K562 (cell line): Measurements from ENCODE around the gene ZFAND3. TPM values are rescaled to one million over a fixed set of nuclear protein-coding genes. Genes with fewer than 3 reads are reported as not detected.

ENCODE experiments used
- ATF7 ChIP-seq: fragments of 450-650 bp; IDR thresholded peaks from 2 replicates; pipeline ENCODE4 v1.7.1; 2014; ENCODE audit warnings: mild to moderate bottlenecking, moderate library complexity
- C11orf30 ChIP-seq: fragments of 450-650 bp; IDR thresholded peaks from 2 replicates; pipeline ENCODE4 v1.6.1; 2016; ENCODE audit warnings: low read depth, mild to moderate bottlenecking
- FOSL1 ChIP-seq: fragments of 200-800 bp; sonication (Bioruptor generic); conservative IDR thresholded peaks from 2 replicates; pipeline ENCODE4 v1.6.1; 2016; ENCODE audit warnings: missing genetic modification characterization, missing compliant biosample characterization
- FOXA3 ChIP-seq, 2 experiments: fragments of 450-650 bp in 1 of 2; sonication (generic) in 1 of 2; formaldehyde crosslinking; IDR thresholded peaks in 1 of 2; conservative IDR thresholded peaks in 1 of 2; 2 replicates each; pipeline versions ENCODE4 v1.4.0 to v1.8.0; 2020 to 2022; ENCODE audit warnings: mild to moderate bottlenecking in 2 of 2, missing genetic modification reagents in 1 of 2
- FOXJ2 ChIP-seq: fragments of 200-800 bp; sonication (Bioruptor generic); IDR thresholded peaks from 2 replicates; pipeline ENCODE4 v1.6.1; 2016; ENCODE audit warnings: missing genetic modification characterization, missing compliant biosample characterization
- FOXM1 ChIP-seq, 2 experiments: fragments of 450-650 bp in 1 of 2; sonication (generic) in 1 of 2; formaldehyde crosslinking in 1 of 2; IDR thresholded peaks; 2 replicates each; pipeline versions ENCODE4 v1.6.1 to v1.9.0; 2017 to 2022; ENCODE audit warnings: low read depth in 2 of 2, mild to moderate bottlenecking in 2 of 2, missing genetic modification reagents in 1 of 2, moderate library complexity in 1 of 2
- HDAC2 ChIP-seq: fragments of 450-650 bp; IDR thresholded peaks from 2 replicates; pipeline ENCODE4 v1.6.1; 2016; ENCODE audit warnings: mild to moderate bottlenecking
- HMGN3 ChIP-seq: IDR thresholded peaks from 2 replicates; pipeline ENCODE4 v1.6.1; 2011; ENCODE audit warnings: borderline replicate concordance, low read depth, mild to moderate bottlenecking, mixed read lengths, low read length; ENCODE audit not compliant: insufficient read length; ENCODE audit errors: extremely low read depth
- IFI16 ChIP-seq: fragments of 250-450 bp; sonication (Bioruptor Pico); IDR thresholded peaks from 2 replicates; pipeline ENCODE4 v2.1.2; 2022; ENCODE audit warnings: mild to moderate bottlenecking, inconsistent platforms
- JUNB ChIP-seq: fragments of 450-650 bp; formaldehyde crosslinking; conservative IDR thresholded peaks from 2 replicates; pipeline ENCODE4 v1.4.0; 2020; ENCODE audit warnings: mild to moderate bottlenecking
- JUND ChIP-seq, 2 experiments: IDR thresholded peaks; 2 replicates in 1 of 2; 3 replicates in 1 of 2; pipeline ENCODE4 v1.6.1; 2011; ENCODE audit warnings: borderline replicate concordance in 2 of 2, low read depth in 2 of 2, low read length in 2 of 2, improper control_type of control experiment in 1 of 2, missing biosample characterization in 1 of 2, missing genetic modification characterization in 1 of 2, missing genetic modification reagents in 1 of 2
- KAT7 ChIP-seq: sonication (generic); formaldehyde crosslinking; IDR thresholded peaks from 2 replicates; pipeline ENCODE4 v1.8.0; 2022; ENCODE audit warnings: missing genetic modification reagents, mild to moderate bottlenecking, borderline replicate concordance
- KDM4B ChIP-seq, 2 experiments: fragments of 450-650 bp in 1 of 2; sonication (generic) in 1 of 2; IDR thresholded peaks; 2 replicates each; pipeline ENCODE4 v1.6.1; 2016 to 2017; ENCODE audit warnings: borderline replicate concordance in 2 of 2, antibody characterized with exemption in 1 of 2, low read depth in 1 of 2, mild to moderate bottlenecking in 1 of 2
- L3MBTL2 ChIP-seq: fragments of 450-650 bp; IDR thresholded peaks from 2 replicates; pipeline ENCODE4 v1.6.1; 2016; ENCODE audit warnings: mild to moderate bottlenecking, moderate library complexity
- MAFK ChIP-seq: IDR thresholded peaks from 2 replicates; pipeline ENCODE4 v1.6.1; 2011; ENCODE audit warnings: low read length, improper control_type of control experiment
- MAX ChIP-seq: sonication (generic); formaldehyde crosslinking; IDR thresholded peaks from 2 replicates; pipeline ENCODE4 v1.9.0; 2022; ENCODE audit warnings: mild to moderate bottlenecking, missing genetic modification reagents
- MEIS2 ChIP-seq: fragments of 450-650 bp; IDR thresholded peaks from 2 replicates; pipeline ENCODE4 v1.6.1; 2014; ENCODE audit warnings: mild to moderate bottlenecking; ENCODE audit not compliant: partially characterized antibody
- MTA3 ChIP-seq: fragments of 450-650 bp; formaldehyde crosslinking; IDR thresholded peaks from 2 replicates; pipeline ENCODE4 v1.6.1; 2017; ENCODE audit warnings: mild to moderate bottlenecking, borderline replicate concordance
- NFE2 ChIP-seq: IDR thresholded peaks from 2 replicates; pipeline ENCODE4 v1.6.1; 2014; ENCODE audit warnings: antibody characterized with exemption, low read depth
- NFE2L1 ChIP-seq: fragments of 450-650 bp; IDR thresholded peaks from 2 replicates; pipeline ENCODE4 v1.6.1; 2016; ENCODE audit warnings: missing genetic modification characterization, low read depth, mild to moderate bottlenecking, missing compliant biosample characterization, moderate library complexity, borderline replicate concordance
- NRF1 ChIP-seq, 2 experiments: fragments of 450-650 bp; IDR thresholded peaks in 1 of 2; conservative IDR thresholded peaks in 1 of 2; 2 replicates each; pipeline ENCODE4 v1.6.1; 2014; ENCODE audit warnings: mild to moderate bottlenecking in 2 of 2
- RAD51 ChIP-seq: fragments of 450-650 bp; IDR thresholded peaks from 2 replicates; pipeline ENCODE4 v1.7.1; 2016; ENCODE audit warnings: low read depth, mild to moderate bottlenecking, borderline replicate concordance
- RB1 ChIP-seq: fragments of 450-650 bp; IDR thresholded peaks from 2 replicates; pipeline ENCODE4 v1.6.1; 2017; ENCODE audit warnings: low read depth, mild to moderate bottlenecking
- SMARCE1 ChIP-seq: fragments of 450-650 bp; IDR thresholded peaks from 2 replicates; pipeline ENCODE4 v1.7.1; 2016; ENCODE audit warnings: mild to moderate bottlenecking
- SOX6 ChIP-seq: fragments of 450-650 bp; IDR thresholded peaks from 2 replicates; pipeline ENCODE4 v1.6.1; 2014; ENCODE audit warnings: mild to moderate bottlenecking
- TRIM24 ChIP-seq, 2 experiments: fragments of 450-650 bp; IDR thresholded peaks; 2 replicates each; pipeline ENCODE4 v1.6.1; 2016
- ZNF232 ChIP-seq: sonication (generic); formaldehyde crosslinking; IDR thresholded peaks from 2 replicates; pipeline ENCODE4 v1.8.0; 2022; ENCODE audit warnings: mild to moderate bottlenecking, missing genetic modification reagents
- polyA plus RNA-seq, 8 experiments: library from polyadenylated mRNA; depleted of rRNA in 4 of 8; stranded (reverse) in 5 of 8; unstranded in 3 of 8; fragments of >200 nt; fragmentation: Nextera tagmentation in 2 of 8; fragmentation: Illumina TruSeq in 1 of 8; extraction: Ambion mirVana in 2 of 8; extraction: Trizol in 1 of 8; gene quantifications; 2 replicates each; pipeline versions ENCODE4 v1.2.1 to v1.2.3, GENCODE V29; 2011 to 2014; ENCODE audit warnings: inconsistent platforms in 1 of 8, missing spikeins in 1 of 8
- total RNA-seq, 7 experiments: library from RNA; depleted of rRNA in 6 of 7; stranded (reverse); fragments of >200 nt in 6 of 7; fragmentation: Illumina TruSeq in 2 of 7; extraction: Trizol in 2 of 7; gene quantifications; 2 replicates each; pipeline versions ENCODE4 v1.2.1 to v1.2.3, GENCODE V29; 2011 to 2021; ENCODE audit warnings: low replicate concordance in 1 of 7
- TF ChIP-seq, protein P1 (sequence below): fragments of 450-650 bp; IDR thresholded peaks from 2 replicates; pipeline ENCODE4 v1.6.1; 2014; ENCODE audit warnings: low read depth, mild to moderate bottlenecking, moderate library complexity, borderline replicate concordance

Gene ZFAND3
- total and polyA plus RNA-seq, 9 of the 15 experiments (the other 6 are each of a cell fraction or from before 2014, with no cell fraction given) = 0.81 to 26.6 (median 11.8) TPM

DNA sequence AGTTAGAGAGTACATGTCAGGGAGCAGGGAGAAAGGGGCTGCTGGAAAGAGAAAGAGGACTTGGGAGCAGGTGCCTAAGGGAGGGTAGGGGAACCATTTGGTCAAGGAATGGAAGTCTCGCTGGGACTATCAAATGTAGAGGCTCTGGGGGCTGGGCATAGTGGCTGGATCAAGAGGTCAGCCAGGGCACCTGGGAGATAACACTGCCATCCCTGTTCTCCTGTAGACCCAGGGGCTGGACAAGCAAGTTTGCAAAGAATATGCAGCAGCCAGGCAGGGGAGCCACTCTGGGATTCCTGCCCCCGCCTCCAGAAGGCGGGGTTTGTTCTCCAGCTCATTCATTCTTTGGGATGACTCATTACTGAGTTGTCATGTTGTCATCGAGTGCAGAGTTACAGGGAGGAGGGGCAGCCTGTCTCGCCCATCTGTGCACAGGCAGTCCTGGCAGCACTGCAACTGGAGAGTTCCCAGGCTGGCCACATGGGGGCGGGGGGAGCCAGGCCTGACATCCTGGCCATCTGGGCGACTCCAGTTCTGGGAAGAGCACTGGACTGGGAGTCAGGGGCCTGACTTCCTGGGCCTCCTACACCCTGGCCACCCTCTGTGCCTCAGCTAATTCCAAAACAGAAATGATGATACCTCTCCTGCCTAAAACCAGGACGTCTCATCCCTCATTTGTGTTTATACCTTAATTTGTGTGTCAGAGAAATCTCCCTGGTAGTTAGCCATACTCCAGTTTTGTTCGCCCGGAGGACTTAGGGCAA is 28.2 kb upstream of the ZFAND3 start (continued):
- TF ChIP-seq HMGN3 (peak; percentile 60), L3MBTL2 (peak; percentile 53), KAT7 (CRISPR knock-in tag) (0 out of 2 replicates have a peak, but pooled peaks have one; percentile 58), MTA3 (peak; percentile 79; the same call in 1 of the 2 replicates), MAX (peak; percentile 40; the same call in 1 of the 2 replicates), SOX6 (peak; percentile 73), JUNB (CRISPR knock-in tag) (peak; percentile 93), JUND (IDR thresholded peaks at IDR 0.05; ENCODE audit: borderline replicate concordance, low read depth, low read length) (peak; percentile 100), JUND (tag; IDR thresholded peaks at IDR 0.05; ENCODE audit: borderline replicate concordance, low read depth, low read length) (peak; percentile 99), FOXA3 (CRISPR knock-in tag; conservative IDR thresholded peaks at IDR 0.05 in 1 of 2, IDR thresholded peaks at IDR 0.05 in 1 of 2) (peak in 1 of 2 experiments; percentile 47; a peak in 1 of 4 replicates), KDM4B (IDR thresholded peaks at IDR 0.05; ENCODE audit: borderline replicate concordance in 2 of 2, low read depth in 1 of 2) (peak in 1 of 2 experiments; percentile 67; a peak in 1 of 4 replicates), RB1 (peak; percentile 76), FOSL1 (peak; percentile 99), ATF7 (peak; percentile 98), FOXM1 (IDR thresholded peaks at IDR 0.05; ENCODE audit: low read depth) (no peak), FOXM1 (CRISPR knock-in tag; IDR thresholded peaks at IDR 0.05; ENCODE audit: low read depth) (no peak), ZNF232 (no peak), SMARCE1 (peak; percentile 77), C11orf30 (peak; percentile 36; the same call in 1 of the 2 replicates), FOXJ2 (tag) (peak; percentile 70; the same call in 1 of the 2 replicates), MAFK (peak; percentile 52), MEIS2 (peak; percentile 98), NRF1 (conservative IDR thresholded peaks at IDR 0.05 in 1 of 2, IDR thresholded peaks at IDR 0.05 in 1 of 2) (peak; percentile 54 to 58), IFI16 (CRISPR knock-in tag) (no peak), NFE2 (peak; percentile 62), HDAC2 (0 out of 2 replicates have a peak, but pooled peaks have one; percentile 47), NFE2L1 (tag) (no peak), RAD51 (0 out of 2 replicates have a peak, but pooled peaks have one; percentile 9), TRIM24 (IDR thresholded peaks at IDR 0.05) (peak; percentile 52 to 53; a peak in 2 of 4 replicates)
- TF ChIP-seq, protein P1, sequence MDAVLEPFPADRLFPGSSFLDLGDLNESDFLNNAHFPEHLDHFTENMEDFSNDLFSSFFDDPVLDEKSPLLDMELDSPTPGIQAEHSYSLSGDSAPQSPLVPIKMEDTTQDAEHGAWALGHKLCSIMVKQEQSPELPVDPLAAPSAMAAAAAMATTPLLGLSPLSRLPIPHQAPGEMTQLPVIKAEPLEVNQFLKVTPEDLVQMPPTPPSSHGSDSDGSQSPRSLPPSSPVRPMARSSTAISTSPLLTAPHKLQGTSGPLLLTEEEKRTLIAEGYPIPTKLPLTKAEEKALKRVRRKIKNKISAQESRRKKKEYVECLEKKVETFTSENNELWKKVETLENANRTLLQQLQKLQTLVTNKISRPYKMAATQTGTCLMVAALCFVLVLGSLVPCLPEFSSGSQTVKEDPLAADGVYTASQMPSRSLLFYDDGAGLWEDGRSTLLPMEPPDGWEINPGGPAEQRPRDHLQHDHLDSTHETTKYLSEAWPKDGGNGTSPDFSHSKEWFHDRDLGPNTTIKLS = peak; percentile 54; the same call in 1 of the 2 replicates
